ENCODE measurements around the gene TMC4.

TMC4 gene

DNA sequence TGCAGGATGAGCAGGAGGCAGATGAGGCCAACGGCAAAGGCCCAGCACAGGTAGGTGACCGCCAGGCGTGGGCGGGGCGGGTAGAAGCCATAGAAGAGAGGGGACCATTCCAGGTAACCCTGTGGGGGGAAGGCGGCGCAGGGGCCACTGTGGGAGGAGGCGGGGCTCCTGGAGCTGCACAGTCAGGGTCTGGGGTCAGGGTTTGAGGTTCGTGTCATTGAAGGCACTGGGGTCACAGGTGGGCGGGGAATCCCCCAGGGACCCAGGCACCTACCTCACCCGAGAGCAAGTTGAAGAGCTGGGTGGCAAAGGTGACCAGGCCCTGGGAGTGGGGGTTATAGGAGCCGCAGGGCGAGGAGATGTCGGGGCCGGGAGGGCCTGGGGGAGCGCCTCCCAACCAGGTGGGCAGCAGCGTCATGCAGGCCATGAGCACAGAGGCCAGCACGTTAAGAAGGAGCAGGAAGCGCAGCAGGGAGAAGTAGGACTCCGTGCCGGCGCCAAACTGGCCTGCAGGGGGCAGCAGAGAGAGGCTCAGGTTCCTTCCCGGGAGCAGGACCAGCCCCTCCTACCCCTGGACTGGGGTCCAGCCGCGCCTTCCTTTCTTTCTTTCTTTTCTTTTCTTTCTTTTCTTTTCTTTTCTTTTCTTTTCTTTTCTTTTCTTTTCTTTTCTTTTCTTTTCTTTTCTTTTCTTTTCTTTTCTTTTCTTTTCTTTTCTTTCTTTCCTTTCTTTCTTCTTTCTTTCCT, 4.6 kb downstream of the TMC4 start:
- Histone ChIP-seq H3K4me3 (ENCODE audit: low read depth in 1 of 2, low read length in 1 of 2) (peak overlapping the region in 1 of 2 experiments; percentile 17), H3K9me3 (no peaks in the 10 kb centered on the region), H3K27ac (peak overlapping the region; percentile 39), H3K4me1 (ENCODE audit: control insufficient read depth in 1 of 2, insufficient read depth in 1 of 2, low read depth in 1 of 2, low read length in 1 of 2) (peaks cover 39 to 48% of the 10 kb centered on the region in 2 experiments), H3K36me3 (peaks cover 2% of the 10 kb centered on the region), H3K27me3 (peaks cover 20% of the 10 kb centered on the region)
- TF ChIP-seq, protein P1, sequence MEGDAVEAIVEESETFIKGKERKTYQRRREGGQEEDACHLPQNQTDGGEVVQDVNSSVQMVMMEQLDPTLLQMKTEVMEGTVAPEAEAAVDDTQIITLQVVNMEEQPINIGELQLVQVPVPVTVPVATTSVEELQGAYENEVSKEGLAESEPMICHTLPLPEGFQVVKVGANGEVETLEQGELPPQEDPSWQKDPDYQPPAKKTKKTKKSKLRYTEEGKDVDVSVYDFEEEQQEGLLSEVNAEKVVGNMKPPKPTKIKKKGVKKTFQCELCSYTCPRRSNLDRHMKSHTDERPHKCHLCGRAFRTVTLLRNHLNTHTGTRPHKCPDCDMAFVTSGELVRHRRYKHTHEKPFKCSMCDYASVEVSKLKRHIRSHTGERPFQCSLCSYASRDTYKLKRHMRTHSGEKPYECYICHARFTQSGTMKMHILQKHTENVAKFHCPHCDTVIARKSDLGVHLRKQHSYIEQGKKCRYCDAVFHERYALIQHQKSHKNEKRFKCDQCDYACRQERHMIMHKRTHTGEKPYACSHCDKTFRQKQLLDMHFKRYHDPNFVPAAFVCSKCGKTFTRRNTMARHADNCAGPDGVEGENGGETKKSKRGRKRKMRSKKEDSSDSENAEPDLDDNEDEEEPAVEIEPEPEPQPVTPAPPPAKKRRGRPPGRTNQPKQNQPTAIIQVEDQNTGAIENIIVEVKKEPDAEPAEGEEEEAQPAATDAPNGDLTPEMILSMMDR (IDR thresholded peaks at IDR 0.05): peak; percentile 82

DNA sequence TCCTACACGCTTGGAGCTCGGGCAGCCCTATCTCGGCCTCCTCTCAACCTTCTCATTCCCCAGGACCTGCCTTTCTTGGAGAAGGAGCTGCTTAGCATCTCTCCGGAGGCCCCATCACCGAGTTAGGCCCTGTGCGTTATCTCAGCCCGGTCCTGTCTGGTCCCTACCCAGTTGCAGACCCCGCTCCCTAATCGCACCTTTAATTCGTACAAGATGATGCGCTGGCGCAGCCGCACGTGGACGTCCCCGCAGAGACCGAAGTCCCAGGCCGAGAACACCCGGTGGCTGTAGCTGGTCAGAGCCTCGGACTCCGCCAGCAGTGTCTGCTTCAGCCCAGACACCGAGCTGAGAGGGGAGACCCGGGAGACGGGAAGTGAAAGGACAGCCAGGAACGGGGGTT, 7.7 kb downstream of the TMC4 start:
- Histone ChIP-seq H3K36me3 (no peaks in the 10 kb centered on the region), H3K4me1 (ENCODE audit: control insufficient read depth in 1 of 2, insufficient read depth in 1 of 2, low read depth in 1 of 2, low read length in 1 of 2) (peaks cover 60 to 66% of the 10 kb centered on the region in 2 experiments), H3K27me3 (peaks cover 20% of the 10 kb centered on the region), H3K9me3 (no peaks in the 10 kb centered on the region), H3K27ac (no peak overlapping the region), H3K4me3 (ENCODE audit: low read depth in 1 of 2, low read length in 1 of 2) (no peak overlapping the region)
- TF ChIP-seq, protein P1 (IDR thresholded peaks at IDR 0.05): no peak

- no peaks in the 10 kb centered on the region for H3K9me3 ChIP-seq
- TF ChIP-seq, protein P1 (IDR thresholded peaks at IDR 0.05): peak; percentile 8
- peaks cover 62 to 69% of the 10 kb centered on the region in 2 experiments for H3K4me1 ChIP-seq (ENCODE audit: control insufficient read depth in 1 of 2, insufficient read depth in 1 of 2, low read depth in 1 of 2, low read length in 1 of 2)
- H3K4me3 ChIP-seq (ENCODE audit: low read depth in 1 of 2, low read length in 1 of 2): peak overlapping the region; percentile 2 to 13
- H3K36me3 ChIP-seq: no peaks in the 10 kb centered on the region
- peaks cover 20% of the 10 kb centered on the region for H3K27me3 ChIP-seq
- no peak overlapping the region for H3K27ac ChIP-seq
Measured at GRCh38 chr19:54164369-54165068, 8.4 kb downstream of the TMC4 start.

DNA sequence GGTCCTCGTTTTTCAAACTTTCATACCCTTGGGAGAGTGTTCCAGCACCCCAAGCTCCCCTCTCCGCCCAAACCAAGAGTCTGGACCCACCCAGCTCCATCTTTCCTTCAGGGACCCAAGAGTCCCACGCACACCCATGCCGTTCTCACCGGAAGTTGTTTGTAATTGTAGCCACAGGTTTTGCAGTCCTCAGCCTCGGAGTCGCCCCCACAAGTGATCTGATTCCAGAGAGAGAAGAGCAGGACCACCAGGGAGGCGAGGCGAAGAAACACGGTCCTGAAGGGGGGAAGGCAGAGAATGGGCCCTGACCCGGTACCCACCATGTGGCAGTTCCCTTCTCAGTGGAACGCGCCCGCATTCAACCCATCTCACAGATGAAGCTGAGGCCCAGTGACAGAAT, 10.1 kb downstream of the TMC4 start:
- no peaks in the 10 kb centered on the region for H3K9me3 ChIP-seq
- peak overlapping the region; percentile 68 for H3K27ac ChIP-seq
- H3K4me3 ChIP-seq (ENCODE audit: low read depth in 1 of 2, low read length in 1 of 2): peak overlapping the region; percentile 49 to 67
- peaks cover 4% of the 10 kb centered on the region for H3K36me3 ChIP-seq
- TF ChIP-seq, protein P1 (IDR thresholded peaks at IDR 0.05): no peak
- peaks cover 70 to 75% of the 10 kb centered on the region in 2 experiments for H3K4me1 ChIP-seq (ENCODE audit: control insufficient read depth in 1 of 2, insufficient read depth in 1 of 2, low read depth in 1 of 2, low read length in 1 of 2)
- peaks cover 20% of the 10 kb centered on the region for H3K27me3 ChIP-seq

DNA sequence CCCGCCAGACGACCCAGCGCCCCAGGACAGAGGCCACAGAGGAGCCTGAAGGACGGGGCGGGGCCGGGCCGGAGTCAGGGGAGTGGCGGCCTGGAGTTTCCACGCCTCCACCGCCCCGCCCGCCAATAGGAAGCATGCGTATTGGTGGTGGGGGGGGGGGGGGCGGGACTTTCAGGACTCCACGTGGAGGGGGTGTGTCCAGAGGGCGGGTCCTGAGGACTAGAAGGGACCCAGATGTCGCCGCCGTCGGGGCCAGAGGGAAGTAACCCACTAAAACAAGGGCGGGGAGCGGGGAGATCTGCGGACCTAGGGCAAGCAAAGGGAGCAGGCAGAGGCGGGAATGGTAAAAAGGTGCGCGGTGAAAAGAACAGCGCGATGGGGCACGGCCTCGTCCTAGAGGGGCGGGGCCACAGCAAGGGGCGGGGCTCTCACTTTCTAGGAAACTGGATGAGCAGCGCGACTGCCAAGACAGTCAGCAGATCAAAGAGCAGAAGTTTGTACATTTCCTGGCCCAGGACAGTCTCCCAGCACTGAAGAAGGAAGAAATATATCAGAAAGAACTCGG, 10.6 kb downstream of the TMC4 start:
- H3K4me1 ChIP-seq (ENCODE audit: control insufficient read depth in 1 of 2, insufficient read depth in 1 of 2, low read depth in 1 of 2, low read length in 1 of 2): peaks cover 70 to 74% of the 10 kb centered on the region in 2 experiments
- peak overlapping the region; percentile 49 to 67 for H3K4me3 ChIP-seq (ENCODE audit: low read depth in 1 of 2, low read length in 1 of 2)
- TF ChIP-seq, protein P1 (IDR thresholded peaks at IDR 0.05): peak; percentile 34
- H3K27me3 ChIP-seq: peaks cover 20% of the 10 kb centered on the region
- no peaks in the 10 kb centered on the region for H3K9me3 ChIP-seq
- H3K36me3 ChIP-seq: peaks cover 9% of the 10 kb centered on the region
- H3K27ac ChIP-seq: peak overlapping the region; percentile 68

Data from neutrophil (primary cell).